ENCODE results near the gene MED20. TPM values are rescaled to one million over a fixed set of nuclear protein-coding genes. Genes with fewer than 3 reads are reported as not detected.

Gene MED20
- total RNA-seq, 1 experiment from 2014 or later = 28.5 TPM

DNA sequence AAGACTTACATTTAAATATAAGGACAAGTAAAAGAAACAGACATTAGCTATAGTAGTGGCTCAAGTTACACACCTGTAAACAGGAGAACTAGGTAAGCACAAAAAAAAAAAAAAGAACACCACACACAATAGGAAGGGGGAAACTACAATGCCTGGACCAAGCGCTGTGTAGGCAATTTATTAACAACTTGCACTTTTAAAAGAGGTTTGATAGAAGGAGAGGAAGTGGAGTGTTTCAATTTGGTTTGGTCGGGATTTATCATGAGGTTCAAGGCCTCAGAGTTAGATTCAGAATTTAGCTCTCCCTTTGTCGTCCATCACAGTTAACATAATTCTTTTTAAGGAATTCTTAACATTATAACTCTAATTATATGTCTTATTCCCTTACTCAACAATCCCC lies 24.7 kb downstream of the MED20 start:
- intact Hi-C loops (cut with micrococcal nuclease) = loop anchor here (5.0 kb wide), 1 partner anchor 49 kb away; no protein-coding TSS in a partner anchor
- peak overlapping the region; percentile 92 for H2AFZ ChIP-seq (ENCODE audit: low read length)

DNA sequence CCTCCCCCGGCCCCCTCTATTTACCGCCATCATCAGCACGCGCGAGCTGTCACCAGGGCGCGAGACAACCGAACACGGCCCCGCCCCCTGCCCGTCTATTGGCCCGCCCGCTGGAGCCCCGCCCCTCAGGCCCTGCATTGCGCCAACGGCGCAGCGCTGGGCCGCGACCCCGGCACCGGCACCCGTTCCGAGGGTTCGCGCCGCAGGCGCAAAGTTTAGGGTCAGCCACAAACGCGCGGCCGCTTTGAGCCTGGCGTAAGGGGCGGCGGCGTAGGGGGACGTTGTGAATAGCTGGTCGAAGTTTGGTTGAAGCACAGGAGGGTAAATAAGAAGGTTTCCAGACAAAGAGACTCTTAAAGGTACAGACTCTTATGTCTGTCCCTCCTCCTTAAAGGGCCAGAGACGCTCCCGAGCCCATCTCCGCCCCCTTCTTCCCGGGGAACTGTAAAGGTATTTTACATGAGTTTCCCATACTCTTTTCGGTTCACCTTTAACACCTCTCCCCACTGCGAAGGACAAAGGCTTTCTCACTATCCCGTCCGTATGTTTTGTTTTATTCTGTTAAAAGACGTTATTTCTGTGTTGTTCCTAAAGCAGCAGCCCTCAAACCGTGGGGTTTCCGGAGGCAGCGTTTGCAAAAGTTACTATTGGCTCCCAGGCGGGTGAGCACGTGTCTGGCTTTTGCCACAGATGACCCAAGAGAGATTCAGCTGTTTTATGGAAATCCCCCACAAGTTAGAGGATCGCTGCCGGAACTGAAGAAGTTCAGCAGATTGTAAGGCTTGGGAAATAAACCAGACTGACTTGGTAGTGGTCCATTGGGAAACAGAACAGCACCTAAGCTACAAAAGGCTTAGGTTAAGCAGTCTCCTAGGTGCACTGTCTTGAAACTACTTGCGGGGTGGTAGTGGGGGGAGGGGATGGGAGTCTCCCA lies 25.4 kb downstream of the MED20 start, which contains the start of gene USP49:
Gene USP49, minus strand, starts transcription at position 76 of the 934 bp plus-strand sequence. CDS start 88,392 bp downstream, outside the sequence.
- Histone ChIP-seq H3F3A (ENCODE audit: low read length, unreplicated experiment) (no peaks in the 10 kb centered on the region), H3K27me3 (ENCODE audit: low read length) (no peaks in the 10 kb centered on the region), H3K9ac (ENCODE audit: low read length) (peak within 1 kb of the TSS; percentile 67), H3K9me2 (replicated peaks; ENCODE audit: low read length) (no peaks in the 10 kb centered on the region), H3K79me2 (ENCODE audit: low read length) (peaks cover 8% of the 10 kb centered on the region; the same call in 1 of the 2 replicates), H3K4me3 (ENCODE audit: low read length) (peak within 1 kb of the TSS; percentile 85), H3K9me3 (ENCODE audit: low read length) (no peaks in the 10 kb centered on the region), H3K4me1 (ENCODE audit: insufficient read depth, low read length) (peaks cover 16% of the 10 kb centered on the region), H3K4me2 (ENCODE audit: low read length) (peak within 1 kb of the TSS; percentile 99), H2AFZ (ENCODE audit: low read length) (peak within 1 kb of the TSS; percentile 92), H3K27ac (ENCODE audit: low read length) (peak within 1 kb of the TSS; percentile 67), H3K36me3 (ENCODE audit: low read depth, low read length) (no peaks in the 10 kb centered on the region; the same call in 1 of the 2 replicates), H4K20me1 (ENCODE audit: low read length) (no peaks in the 10 kb centered on the region)
- no peak for TF ChIP-seq EZH2 (IDR thresholded peaks at IDR 0.05; ENCODE audit: low read length, unreplicated experiment)
- TF ChIP-seq EZH2phosphoT487 (IDR thresholded peaks at IDR 0.05; ENCODE audit: borderline replicate concordance, low read length) = no peak
- TF ChIP-seq, protein P1, sequence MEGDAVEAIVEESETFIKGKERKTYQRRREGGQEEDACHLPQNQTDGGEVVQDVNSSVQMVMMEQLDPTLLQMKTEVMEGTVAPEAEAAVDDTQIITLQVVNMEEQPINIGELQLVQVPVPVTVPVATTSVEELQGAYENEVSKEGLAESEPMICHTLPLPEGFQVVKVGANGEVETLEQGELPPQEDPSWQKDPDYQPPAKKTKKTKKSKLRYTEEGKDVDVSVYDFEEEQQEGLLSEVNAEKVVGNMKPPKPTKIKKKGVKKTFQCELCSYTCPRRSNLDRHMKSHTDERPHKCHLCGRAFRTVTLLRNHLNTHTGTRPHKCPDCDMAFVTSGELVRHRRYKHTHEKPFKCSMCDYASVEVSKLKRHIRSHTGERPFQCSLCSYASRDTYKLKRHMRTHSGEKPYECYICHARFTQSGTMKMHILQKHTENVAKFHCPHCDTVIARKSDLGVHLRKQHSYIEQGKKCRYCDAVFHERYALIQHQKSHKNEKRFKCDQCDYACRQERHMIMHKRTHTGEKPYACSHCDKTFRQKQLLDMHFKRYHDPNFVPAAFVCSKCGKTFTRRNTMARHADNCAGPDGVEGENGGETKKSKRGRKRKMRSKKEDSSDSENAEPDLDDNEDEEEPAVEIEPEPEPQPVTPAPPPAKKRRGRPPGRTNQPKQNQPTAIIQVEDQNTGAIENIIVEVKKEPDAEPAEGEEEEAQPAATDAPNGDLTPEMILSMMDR (conservative IDR thresholded peaks at IDR 0.05; ENCODE audit: low read depth, low read length) = no peak
- intact Hi-C loops (cut with micrococcal nuclease) = loop anchor here (1.0 to 5.0 kb wide), 3 partner anchors 22 to 48 kb away; partner anchors contain the start of genes BYSL and MED20
- no TSS peak for BruUV-seq (replicated peaks)
- ChIA-PET POLR2A (ENCODE audit: unreplicated experiment) (interaction anchor here (0.6 to 1.2 kb wide), 8 partner anchors 8 to 821 kb away, joined by 3 to 4 read pairs (median 3); partner anchors contain the start of gene BYSL), CTCF (interaction anchor here (0.7 to 1.6 kb wide), 4 partner anchors 10 to 108 kb away, joined by 3 to 9 read pairs (median 7); partner anchors contain the start of genes BYSL, MED20 and TOMM6)
- DNase-seq = peak; percentile 82
- ATAC-seq = peak; percentile 92

More for the DNA sequence above, 24.7 kb downstream of the MED20 start:
- peak overlapping the region; percentile 67 for H3K9ac ChIP-seq (ENCODE audit: low read length)
- peaks cover 16% of the 10 kb centered on the region for H3K4me1 ChIP-seq (ENCODE audit: insufficient read depth, low read length)
- H3K36me3 ChIP-seq (ENCODE audit: low read depth, low read length) = no peaks in the 10 kb centered on the region; the same call in 1 of the 2 replicates
- H4K20me1 ChIP-seq (ENCODE audit: low read length) = no peaks in the 10 kb centered on the region
- H3K27me3 ChIP-seq (ENCODE audit: low read length) = no peaks in the 10 kb centered on the region
- ChIA-PET CTCF (interaction anchor here (0.7 to 1.6 kb wide), 2 partner anchors 25 to 40 kb away, joined by 8 to 9 read pairs; partner anchors contain the start of genes BYSL and MED20), POLR2A (ENCODE audit: unreplicated experiment) (interaction anchor here (0.6 to 1.2 kb wide), 3 partner anchors 9 to 110 kb away, joined by 3 read pairs; partner anchors contain the start of gene BYSL)
- no peaks in the 10 kb centered on the region for H3F3A ChIP-seq (ENCODE audit: low read length, unreplicated experiment)
- peak overlapping the region; percentile 67 for H3K27ac ChIP-seq (ENCODE audit: low read length)
- H3K79me2 ChIP-seq (ENCODE audit: low read length) = peaks cover 8% of the 10 kb centered on the region; the same call in 1 of the 2 replicates
- peak overlapping the region; percentile 85 for H3K4me3 ChIP-seq (ENCODE audit: low read length)
- ATAC-seq = no peak
- no peak for DNase-seq
- peak overlapping the region; percentile 97 for H3K4me2 ChIP-seq (ENCODE audit: low read length)
- BruUV-seq (replicated peaks) = TSS peak; percentile 76
- TF ChIP-seq EZH2 (IDR thresholded peaks at IDR 0.05; ENCODE audit: low read length, unreplicated experiment) (no peak), EZH2phosphoT487 (IDR thresholded peaks at IDR 0.05; ENCODE audit: borderline replicate concordance, low read length) (no peak)
- TF ChIP-seq, protein P1 (conservative IDR thresholded peaks at IDR 0.05; ENCODE audit: low read depth, low read length) = no peak
- H3K9me3 ChIP-seq (ENCODE audit: low read length) = no peaks in the 10 kb centered on the region
- H3K9me2 ChIP-seq (replicated peaks; ENCODE audit: low read length) = no peaks in the 10 kb centered on the region

Measured in PC-3 (cell line).